Osteocyte (in vitro differentiated cells): Measurements from ENCODE around the gene PTPN12. TPM values are rescaled to one million over a fixed set of nuclear protein-coding genes. Genes with fewer than 3 reads are reported as not detected.

Source experiments
- DNase-seq: peaks from one replicate; pipeline ENCODE4 v3.0.0; 2021; ENCODE audit warnings: mixed read lengths; ENCODE audit not compliant: unreplicated experiment; ENCODE audit errors: extremely low spot score
- H3K27ac Mint-ChIP-seq: one replicate; pipeline ENCODE4 v1.8.0; 2021; ENCODE audit warnings: mild to moderate bottlenecking, mixed read lengths; ENCODE audit not compliant: unreplicated experiment
- H3K27me3 Mint-ChIP-seq: one replicate; pipeline ENCODE4 v1.8.0; 2021; ENCODE audit warnings: mixed read lengths; ENCODE audit not compliant: unreplicated experiment
- H3K36me3 Mint-ChIP-seq: one replicate; pipeline ENCODE4 v1.8.0; 2021; ENCODE audit warnings: mixed read lengths; ENCODE audit not compliant: unreplicated experiment
- H3K4me1 Mint-ChIP-seq: one replicate; pipeline ENCODE4 v1.8.0; 2021; ENCODE audit warnings: mixed read lengths; ENCODE audit not compliant: unreplicated experiment
- H3K4me3 Mint-ChIP-seq: one replicate; pipeline ENCODE4 v1.8.0; 2021; ENCODE audit warnings: mild to moderate bottlenecking, moderate library complexity, mixed read lengths; ENCODE audit not compliant: unreplicated experiment
- H3K9me3 Mint-ChIP-seq: one replicate; pipeline ENCODE4 v1.8.0; 2021; ENCODE audit warnings: mixed read lengths; ENCODE audit not compliant: unreplicated experiment
- long read RNA-seq: library from polyadenylated mRNA; unstranded; transcript quantifications from one replicate; pipeline ENCODE4 v2.0.0, GENCODE V29; 2021
- total RNA-seq: library from RNA; stranded (reverse); gene quantifications from 2 replicates; pipeline ENCODE4 v1.2.1, GENCODE V29; 2021
- TF ChIP-seq, protein P1 (sequence below): fragments of 200-600 bp; sonication (generic); IDR thresholded peaks from 2 replicates; pipeline ENCODE4 v1.5.0; 2021; ENCODE audit warnings: antibody characterized with exemption, mild to moderate bottlenecking, moderate library complexity

The PTPN12 gene
- total RNA-seq, result 79.7 and 85.4 TPM in 2 replicates
- long read RNA-seq, partial matches to known transcripts, result 14 of 25 reads
- long read RNA-seq, other reads (novel, unspliced or antisense), result 5 of 25 reads

DNA sequence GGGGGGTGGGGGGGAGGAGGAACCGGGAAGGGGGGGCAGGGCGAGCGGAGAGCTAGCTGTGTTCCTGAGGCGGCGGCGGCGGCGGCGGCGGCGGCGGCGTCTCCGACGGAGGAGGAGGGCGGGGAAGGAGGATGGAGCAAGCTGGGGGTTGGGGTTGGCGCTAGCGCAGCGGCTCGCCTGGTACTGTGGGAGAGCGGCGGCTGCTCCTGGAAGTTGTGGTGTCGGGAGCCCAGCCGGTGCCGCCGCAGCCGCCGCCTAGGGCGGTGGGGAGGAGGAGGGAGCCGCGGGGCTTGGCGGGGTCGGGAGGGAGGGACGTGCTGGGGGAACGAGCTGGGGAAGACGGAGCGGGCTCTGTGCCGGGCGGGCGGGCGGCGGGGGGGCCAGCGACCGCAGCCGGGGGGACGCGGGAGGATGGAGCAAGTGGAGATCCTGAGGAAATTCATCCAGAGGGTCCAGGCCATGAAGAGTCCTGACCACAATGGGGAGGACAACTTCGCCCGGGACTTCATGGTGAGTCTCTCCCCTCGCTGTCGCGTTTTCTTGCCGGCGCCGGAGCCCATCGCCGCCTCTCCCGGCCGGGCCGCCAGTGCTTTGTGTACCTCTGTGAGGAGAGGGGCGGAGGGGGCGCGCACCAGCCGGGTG, at the start of gene PTPN12:
TSS of gene PTPN12 (plus strand) at position 160 of the 642 bp plus-strand sequence. CDS start at position 412, 252 bp downstream.
- peak within 1 kb of the TSS; percentile 94 for H3K4me3 Mint-ChIP-seq
- H3K4me1 Mint-ChIP-seq, result peaks cover 35% of the 10 kb centered on the region
- peak within 1 kb of the TSS; percentile 94 for H3K27ac Mint-ChIP-seq
- DNase-seq, result no peak
- TF ChIP-seq, protein P1, sequence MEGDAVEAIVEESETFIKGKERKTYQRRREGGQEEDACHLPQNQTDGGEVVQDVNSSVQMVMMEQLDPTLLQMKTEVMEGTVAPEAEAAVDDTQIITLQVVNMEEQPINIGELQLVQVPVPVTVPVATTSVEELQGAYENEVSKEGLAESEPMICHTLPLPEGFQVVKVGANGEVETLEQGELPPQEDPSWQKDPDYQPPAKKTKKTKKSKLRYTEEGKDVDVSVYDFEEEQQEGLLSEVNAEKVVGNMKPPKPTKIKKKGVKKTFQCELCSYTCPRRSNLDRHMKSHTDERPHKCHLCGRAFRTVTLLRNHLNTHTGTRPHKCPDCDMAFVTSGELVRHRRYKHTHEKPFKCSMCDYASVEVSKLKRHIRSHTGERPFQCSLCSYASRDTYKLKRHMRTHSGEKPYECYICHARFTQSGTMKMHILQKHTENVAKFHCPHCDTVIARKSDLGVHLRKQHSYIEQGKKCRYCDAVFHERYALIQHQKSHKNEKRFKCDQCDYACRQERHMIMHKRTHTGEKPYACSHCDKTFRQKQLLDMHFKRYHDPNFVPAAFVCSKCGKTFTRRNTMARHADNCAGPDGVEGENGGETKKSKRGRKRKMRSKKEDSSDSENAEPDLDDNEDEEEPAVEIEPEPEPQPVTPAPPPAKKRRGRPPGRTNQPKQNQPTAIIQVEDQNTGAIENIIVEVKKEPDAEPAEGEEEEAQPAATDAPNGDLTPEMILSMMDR, result no peak
- no peaks in the 10 kb centered on the region for H3K27me3 Mint-ChIP-seq
- no peaks in the 10 kb centered on the region for H3K36me3 Mint-ChIP-seq
- H3K9me3 Mint-ChIP-seq, result no peaks in the 10 kb centered on the region

DNA sequence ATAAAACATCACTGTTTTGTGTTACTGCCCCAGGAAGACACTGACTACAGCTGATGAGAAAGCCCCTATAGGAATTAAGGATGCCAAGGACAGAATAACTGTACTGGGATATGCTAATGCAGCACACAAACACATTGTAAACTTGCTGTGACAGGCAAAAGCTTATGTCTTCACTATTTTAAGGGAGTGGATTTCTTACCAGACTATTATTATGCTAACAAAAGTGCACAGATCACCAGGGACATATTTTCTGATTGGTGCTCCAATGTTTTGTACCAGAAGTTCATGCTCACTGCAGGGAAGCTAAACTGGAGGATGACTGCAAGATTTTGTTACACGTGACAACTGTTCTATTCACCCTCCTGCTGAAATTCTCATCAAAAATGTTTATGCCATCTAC, 48.1 kb upstream of the PTPN12 start:
- Mint-ChIP-seq H3K4me1 (no peaks in the 10 kb centered on the region), H3K36me3 (no peaks in the 10 kb centered on the region), H3K27me3 (peaks cover 40% of the 10 kb centered on the region), H3K9me3 (peaks cover 8% of the 10 kb centered on the region), H3K4me3 (no peak overlapping the region), H3K27ac (no peak overlapping the region)
- DNase-seq, result no peak
- TF ChIP-seq, protein P1, result no peak

DNA sequence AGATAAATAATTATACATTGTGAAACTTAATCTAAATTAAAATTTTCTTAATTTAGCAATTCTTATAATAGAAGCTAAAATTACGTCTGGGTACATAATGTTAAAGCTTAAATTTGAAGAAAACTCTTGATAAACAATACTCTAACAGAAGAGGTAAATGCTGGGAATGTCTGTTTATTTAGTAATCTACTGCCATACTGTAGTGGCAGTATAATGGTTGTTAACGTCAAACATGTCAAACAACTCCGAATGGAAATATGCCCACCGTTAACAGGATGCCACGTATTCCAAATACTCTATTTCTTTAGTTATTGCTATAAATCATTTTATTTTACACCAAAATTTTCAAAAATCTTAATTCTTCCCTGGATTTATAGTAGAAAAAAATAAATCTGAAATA, 40.0 kb upstream of the PTPN12 start:
- no peak for DNase-seq
- H3K27ac Mint-ChIP-seq, result no peak overlapping the region
- TF ChIP-seq, protein P1, result no peak
- no peak overlapping the region for H3K4me3 Mint-ChIP-seq
- no peaks in the 10 kb centered on the region for H3K36me3 Mint-ChIP-seq
- H3K27me3 Mint-ChIP-seq, result peaks cover 12% of the 10 kb centered on the region
- no peaks in the 10 kb centered on the region for H3K4me1 Mint-ChIP-seq
- peaks cover 11% of the 10 kb centered on the region for H3K9me3 Mint-ChIP-seq

DNA sequence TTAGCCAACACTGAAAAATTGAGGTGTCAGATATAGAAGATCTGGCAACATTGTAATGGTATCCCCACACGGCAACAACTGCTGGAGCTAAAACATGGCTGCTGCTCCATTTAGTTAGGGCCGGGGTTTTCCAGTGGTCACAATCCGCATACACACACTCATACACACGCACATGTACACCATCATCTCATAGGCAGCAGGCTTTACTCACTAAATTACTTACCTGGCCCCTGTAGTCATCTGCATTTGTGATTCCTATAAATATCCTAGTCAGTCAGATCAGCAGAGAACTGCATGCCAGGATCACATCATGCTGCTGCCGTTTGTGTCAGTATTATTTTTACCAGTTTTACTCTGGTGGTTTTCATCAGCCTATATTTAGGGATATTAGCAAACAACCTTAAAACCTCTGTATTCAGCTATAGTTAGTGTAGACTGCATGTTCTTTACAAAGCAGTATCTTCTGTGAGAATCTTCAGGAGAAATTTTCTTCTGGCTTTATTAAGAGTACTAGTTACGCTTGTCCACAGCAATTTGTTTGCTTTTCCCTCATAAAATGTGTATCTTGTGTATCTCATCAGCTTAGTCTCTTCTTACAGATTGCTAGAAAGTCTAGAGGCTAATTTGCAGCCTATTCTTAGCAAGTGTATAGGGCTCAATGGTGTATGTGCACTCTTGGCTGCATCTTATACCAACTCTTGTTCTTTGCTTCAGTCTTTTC, 38.3 kb upstream of the PTPN12 start:
- DNase-seq, result no peak
- H3K9me3 Mint-ChIP-seq, result peaks cover 5% of the 10 kb centered on the region
- no peaks in the 10 kb centered on the region for H3K36me3 Mint-ChIP-seq

DNA sequence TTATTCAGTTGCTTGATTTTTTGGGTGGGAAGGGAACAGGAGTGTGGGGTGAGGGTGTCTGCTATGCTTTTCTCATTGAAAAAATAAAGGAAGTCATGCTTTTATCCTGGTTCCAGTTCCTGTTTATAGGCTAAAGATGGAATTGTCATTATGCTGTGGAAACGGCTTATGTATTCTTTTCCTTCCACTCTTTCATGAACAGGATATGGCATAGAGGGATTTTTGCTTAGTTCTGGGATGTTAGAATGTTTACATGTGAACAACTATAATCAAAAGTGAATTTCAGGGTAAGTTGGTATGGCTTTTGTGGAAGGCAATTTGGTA, 35.9 kb upstream of the PTPN12 start:
- no peak for DNase-seq
- Mint-ChIP-seq H3K4me3 (no peak overlapping the region), H3K4me1 (no peaks in the 10 kb centered on the region), H3K9me3 (no peaks in the 10 kb centered on the region), H3K27ac (no peak overlapping the region), H3K36me3 (no peaks in the 10 kb centered on the region), H3K27me3 (peaks cover 11% of the 10 kb centered on the region)
- TF ChIP-seq, protein P1, result no peak

More for the DNA sequence above, 38.3 kb upstream of the PTPN12 start:
- Mint-ChIP-seq H3K4me3 (no peak overlapping the region), H3K27ac (no peak overlapping the region), H3K4me1 (no peaks in the 10 kb centered on the region), H3K27me3 (peaks cover 4% of the 10 kb centered on the region)
- TF ChIP-seq, protein P1, result no peak
